Neuronal stem cell (in vitro differentiated cells): ENCODE results near the gene PEA15.

Experiments
- DNase-seq: peaks from one replicate; pipeline ENCODE4 v3.0.0-alpha.2; 2013; ENCODE audit warnings: low spot score
- H2AFZ ChIP-seq: one replicate; pipeline ENCODE4 v1.6.1; 2013; ENCODE audit warnings: mild to moderate bottlenecking, low read length, inconsistent platforms
- H2AK5ac ChIP-seq: 2 replicates; pipeline ENCODE4 v1.6.1; 2013; ENCODE audit warnings: low read depth, mild to moderate bottlenecking, inconsistent platforms, low read length, moderate library complexity, mixed read lengths
- H2BK120ac ChIP-seq: 2 replicates; pipeline ENCODE4 v1.6.1; 2013; ENCODE audit warnings: low read depth, mild to moderate bottlenecking, inconsistent platforms, low read length, moderate library complexity, mixed read lengths
- H2BK12ac ChIP-seq: one replicate; pipeline ENCODE4 v1.6.1; 2013; ENCODE audit warnings: low read length, inconsistent platforms
- H2BK15ac ChIP-seq: 2 replicates; pipeline ENCODE4 v1.6.1; 2013; ENCODE audit warnings: mild to moderate bottlenecking, low read length, inconsistent platforms, mixed read lengths
- H2BK5ac ChIP-seq: one replicate; pipeline ENCODE4 v1.6.1; 2013; ENCODE audit warnings: inconsistent platforms, mild to moderate bottlenecking, low read length, moderate library complexity
- H3K14ac ChIP-seq: one replicate; pipeline ENCODE4 v1.6.1; 2013; ENCODE audit warnings: low read length, inconsistent platforms
- H3K18ac ChIP-seq: 2 replicates; pipeline ENCODE4 v1.6.1; 2013; ENCODE audit warnings: low read length, inconsistent platforms
- H3K23ac ChIP-seq: 2 replicates; pipeline ENCODE4 v1.6.1; 2013; ENCODE audit warnings: low read depth, mild to moderate bottlenecking, mixed read lengths, low read length, inconsistent platforms; ENCODE audit not compliant: poor library complexity
- H3K27ac ChIP-seq: replicated peaks from 3 replicates; pipeline ENCODE4 v1.5.1; 2013; ENCODE audit warnings: low read length, inconsistent platforms
- H3K27me3 ChIP-seq, 3 experiments: 2 replicates each; pipeline ENCODE4 v1.6.1; 2013; ENCODE audit warnings: low read length in 3 of 3, mild to moderate bottlenecking in 2 of 3, inconsistent platforms in 1 of 3, low read depth in 1 of 3, mixed read lengths in 1 of 3, moderate library complexity in 1 of 3; ENCODE audit not compliant: control insufficient read depth in 3 of 3, insufficient read depth in 3 of 3
- H3K36me3 ChIP-seq, 2 donors: replicated peaks in 1 of 2; 2 replicates each; pipeline ENCODE4 v1.6.1; 2013; ENCODE audit warnings: low read length in 2 of 2; ENCODE audit not compliant: control insufficient read depth in 2 of 2, insufficient read depth in 2 of 2
- H3K4ac ChIP-seq: 2 replicates; pipeline ENCODE4 v1.6.1; 2013; ENCODE audit warnings: inconsistent platforms, mild to moderate bottlenecking, low read length, moderate library complexity
- H3K4me1 ChIP-seq, 2 donors: 1 replicate in 1 of 2; 2 replicates in 1 of 2; pipeline ENCODE4 v1.6.1; 2013; ENCODE audit warnings: low read length in 2 of 2, low read depth in 1 of 2; ENCODE audit not compliant: control insufficient read depth in 2 of 2, insufficient read depth in 1 of 2
- H3K4me2 ChIP-seq: one replicate; pipeline ENCODE4 v1.6.1; 2013; ENCODE audit warnings: mild to moderate bottlenecking, low read length, inconsistent platforms; ENCODE audit not compliant: insufficient read depth, poor library complexity, severe bottlenecking
- H3K4me3 ChIP-seq, 2 donors: 2 replicates each; pipeline ENCODE4 v1.5.1; 2013; ENCODE audit warnings: low read length in 2 of 2, mild to moderate bottlenecking in 2 of 2, inconsistent platforms in 1 of 2, moderate library complexity in 1 of 2
- H3K79me1 ChIP-seq: one replicate; pipeline ENCODE4 v1.6.1; 2013; ENCODE audit warnings: low read depth, mild to moderate bottlenecking, inconsistent platforms, low read length, moderate library complexity
- H3K9ac ChIP-seq: one replicate; pipeline ENCODE4 v1.6.1; 2013; ENCODE audit warnings: mild to moderate bottlenecking, low read depth, low read length, inconsistent platforms; ENCODE audit not compliant: poor library complexity
- H3K9me3 ChIP-seq, 2 donors: replicated peaks in 1 of 2; 2 replicates each; pipeline versions ENCODE3 to v1.6.1; 2013; ENCODE audit warnings: low read length in 2 of 2, mild to moderate bottlenecking in 2 of 2, inconsistent platforms in 1 of 2, low read depth in 1 of 2, mixed read lengths in 1 of 2, moderate library complexity in 1 of 2; ENCODE audit not compliant: control insufficient read depth in 2 of 2, insufficient read depth in 1 of 2
- H4K8ac ChIP-seq: one replicate; pipeline ENCODE4 v1.6.1; 2013; ENCODE audit warnings: low read depth, mild to moderate bottlenecking, inconsistent platforms, low read length, moderate library complexity
- H4K91ac ChIP-seq: one replicate; pipeline ENCODE4 v1.6.1; 2013; ENCODE audit warnings: low read length, low read depth, mild to moderate bottlenecking, inconsistent platforms; ENCODE audit not compliant: poor library complexity
- WGBS, 2 donors: extraction: QIAGEN DNeasy Blood & Tissue Kit; methylation state at CpG; one replicate each; pipeline ENCODE4 v1.1.7; 2013; ENCODE audit warnings: missing lambda C conversion rate in 2 of 2, mixed read lengths in 1 of 2; ENCODE audit not compliant: insufficient read length in 2 of 2, insufficient replicate concordance in 1 of 2; ENCODE audit errors: extremely low coverage in 2 of 2; 5-methylcytosine and 5-hydroxymethylcytosine counted together

The PEA15 gene

DNA sequence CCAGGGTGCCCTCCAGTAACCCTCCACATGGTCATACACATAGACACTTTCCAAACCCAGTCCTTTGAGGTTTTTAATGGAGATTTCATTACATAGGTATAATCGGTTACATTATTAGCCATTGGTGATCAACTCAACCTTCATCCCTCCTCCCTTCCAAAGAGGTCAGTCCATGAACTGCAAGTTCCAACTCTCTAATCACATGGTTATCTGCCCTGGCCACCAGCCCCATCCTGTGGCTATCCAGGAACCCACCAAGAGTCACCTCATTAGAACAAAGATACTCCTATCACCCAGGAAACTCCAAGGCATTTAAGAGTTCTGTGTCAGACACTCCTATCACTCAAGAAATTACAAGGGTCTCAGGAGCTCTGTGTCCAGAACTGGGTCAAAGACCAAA lies 41.6 kb upstream of the PEA15 start:
- Histone ChIP-seq H3K36me3 (no peaks in the 10 kb centered on the region), H3K23ac (no peak overlapping the region), H3K4me3 (no peak overlapping the region), H3K27me3 (no peaks in the 10 kb centered on the region), H3K4me2 (no peak overlapping the region), H3K27ac (no peak overlapping the region), H2AK5ac (no peak overlapping the region), H3K79me1 (no peaks in the 10 kb centered on the region), H3K9ac (no peak overlapping the region), H3K4ac (no peak overlapping the region), H2BK120ac (no peak overlapping the region), H2BK5ac (no peak overlapping the region), H3K14ac (no peak overlapping the region), H4K8ac (no peak overlapping the region), H3K9me3 (peaks cover 0 to 7% of the 10 kb centered on the region in 2 donors), H4K91ac (no peak overlapping the region), H2AFZ (no peak overlapping the region), H2BK15ac (no peak overlapping the region), H2BK12ac (no peak overlapping the region), H3K18ac (no peak overlapping the region), H3K4me1 (peaks cover 4% of the 10 kb centered on the region in 2 donors)
- no peak for DNase-seq
- no CpG with 5 or more reads among the region's 1 CpG for WGBS, 2 donors

DNA sequence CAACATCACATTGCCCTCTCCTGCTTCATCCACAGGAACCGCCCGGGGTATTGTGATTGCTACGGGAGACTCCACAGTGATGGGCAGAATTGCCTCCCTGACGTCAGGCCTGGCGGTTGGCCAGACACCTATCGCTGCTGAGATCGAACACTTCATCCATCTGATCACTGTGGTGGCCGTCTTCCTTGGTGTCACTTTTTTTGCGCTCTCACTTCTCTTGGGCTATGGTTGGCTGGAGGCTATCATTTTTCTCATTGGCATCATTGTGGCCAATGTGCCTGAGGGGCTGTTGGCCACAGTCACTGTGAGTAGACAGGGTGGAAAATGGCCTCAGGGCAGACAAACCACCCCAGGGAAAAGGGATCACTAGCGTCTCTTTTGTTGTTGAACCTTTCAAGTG lies 41.1 kb upstream of the PEA15 start:
- Histone ChIP-seq H3K23ac (no peak overlapping the region), H2BK120ac (no peak overlapping the region), H3K18ac (no peak overlapping the region), H3K4ac (no peak overlapping the region), H2BK5ac (no peak overlapping the region), H2AK5ac (no peak overlapping the region), H2AFZ (no peak overlapping the region), H3K27me3 (no peaks in the 10 kb centered on the region), H3K9ac (no peak overlapping the region), H3K9me3 (peaks cover 0 to 7% of the 10 kb centered on the region in 2 donors), H3K27ac (no peak overlapping the region), H2BK15ac (no peak overlapping the region), H4K8ac (no peak overlapping the region), H3K4me3 (no peak overlapping the region), H3K4me1 (peaks cover 7 to 9% of the 10 kb centered on the region in 2 donors), H3K36me3 (no peaks in the 10 kb centered on the region), H3K14ac (no peak overlapping the region), H3K4me2 (no peak overlapping the region), H4K91ac (no peak overlapping the region), H3K79me1 (no peaks in the 10 kb centered on the region), H2BK12ac (no peak overlapping the region)
- no CpG with 5 or more reads among the region's 10 CpGs for WGBS, 2 donors
- no peak for DNase-seq

DNA sequence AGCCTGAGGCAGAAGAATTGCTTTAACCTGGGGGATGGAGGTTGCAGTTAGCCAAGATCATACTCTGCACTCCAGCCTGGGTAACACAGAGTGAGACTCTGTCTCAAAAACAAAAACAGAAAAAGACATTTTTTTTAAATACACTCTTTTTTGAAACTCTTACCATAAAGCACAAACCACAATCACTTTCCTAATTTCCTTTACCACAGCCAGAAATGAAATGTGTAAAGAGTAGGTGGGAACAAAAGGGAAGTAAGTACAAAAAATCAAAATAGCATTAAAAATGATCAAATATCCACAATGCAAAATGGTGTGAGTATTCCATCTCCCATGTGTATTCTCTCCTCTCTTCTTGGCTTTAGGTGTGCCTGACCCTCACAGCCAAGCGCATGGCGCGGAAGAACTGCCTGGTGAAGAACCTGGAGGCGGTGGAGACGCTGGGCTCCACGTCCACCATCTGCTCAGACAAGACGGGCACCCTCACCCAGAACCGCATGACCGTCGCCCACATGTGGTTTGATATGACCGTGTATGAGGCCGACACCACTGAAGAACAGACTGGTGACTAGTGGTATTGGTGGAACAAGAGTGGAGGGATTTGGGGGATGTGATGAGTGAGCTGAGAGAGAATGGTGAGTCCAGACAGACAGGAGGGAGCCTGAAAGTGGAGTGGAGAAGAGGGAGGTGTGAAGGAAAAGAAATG lies 38.9 kb upstream of the PEA15 start:
- no peak overlapping the region for H2BK120ac ChIP-seq
- H3K4ac ChIP-seq: no peak overlapping the region
- H3K27ac ChIP-seq: no peak overlapping the region
- H4K91ac ChIP-seq: no peak overlapping the region
- no peak overlapping the region for H2BK15ac ChIP-seq
- no peak overlapping the region for H3K14ac ChIP-seq
- peaks cover 11 to 23% of the 10 kb centered on the region in 2 donors for H3K4me1 ChIP-seq
- DNase-seq: no peak
- WGBS, 2 donors: no CpG with 5 or more reads among the region's 12 CpGs
- H3K9ac ChIP-seq: no peak overlapping the region
- no peak overlapping the region for H2AFZ ChIP-seq
- no peaks in the 10 kb centered on the region for H3K27me3 ChIP-seq
- H3K9me3 ChIP-seq: peaks cover 0 to 7% of the 10 kb centered on the region in 2 donors
- no peaks in the 10 kb centered on the region for H3K79me1 ChIP-seq
- H3K4me3 ChIP-seq: no peak overlapping the region
- H2AK5ac ChIP-seq: no peak overlapping the region
- H2BK12ac ChIP-seq: no peak overlapping the region
- no peak overlapping the region for H3K18ac ChIP-seq
- no peak overlapping the region for H4K8ac ChIP-seq
- H2BK5ac ChIP-seq: no peak overlapping the region
- no peak overlapping the region for H3K4me2 ChIP-seq
- no peak overlapping the region for H3K23ac ChIP-seq
- H3K36me3 ChIP-seq: no peaks in the 10 kb centered on the region

DNA sequence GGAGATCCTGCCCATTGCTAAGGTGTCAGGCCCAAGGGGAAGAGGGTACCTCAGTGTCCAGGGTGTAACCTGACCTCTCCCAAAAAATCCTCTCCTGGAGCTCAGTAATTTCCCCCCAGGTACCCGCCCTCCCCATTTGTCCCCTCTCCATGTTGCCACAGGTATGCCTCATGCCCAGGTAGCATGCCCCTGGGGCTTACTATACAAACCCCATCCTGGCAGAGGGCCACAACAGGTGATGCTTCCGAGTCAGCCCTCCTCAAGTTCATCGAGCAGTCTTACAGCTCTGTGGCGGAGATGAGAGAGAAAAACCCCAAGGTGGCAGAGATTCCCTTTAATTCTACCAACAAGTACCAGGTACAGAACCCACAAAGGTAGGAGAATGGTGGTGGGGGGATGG lies 38.1 kb upstream of the PEA15 start:
- H2AK5ac ChIP-seq: no peak overlapping the region
- no peak overlapping the region for H2BK120ac ChIP-seq
- H3K79me1 ChIP-seq: no peaks in the 10 kb centered on the region
- no peak overlapping the region for H4K8ac ChIP-seq
- no peaks in the 10 kb centered on the region for H3K27me3 ChIP-seq
- H2BK12ac ChIP-seq: no peak overlapping the region
- no peak overlapping the region for H3K4ac ChIP-seq
- H2BK15ac ChIP-seq: no peak overlapping the region
- no peak overlapping the region for H3K18ac ChIP-seq
- H3K23ac ChIP-seq: no peak overlapping the region
- no peak overlapping the region for H4K91ac ChIP-seq
- no peak overlapping the region for H3K4me2 ChIP-seq
- H2BK5ac ChIP-seq: no peak overlapping the region
- H2AFZ ChIP-seq: no peak overlapping the region
- H3K9ac ChIP-seq: no peak overlapping the region
- no peak overlapping the region for H3K27ac ChIP-seq
- no peaks in the 10 kb centered on the region for H3K36me3 ChIP-seq
- WGBS, 2 donors: no CpG with 5 or more reads among the region's 4 CpGs
- H3K4me1 ChIP-seq: peaks cover 13 to 31% of the 10 kb centered on the region in 2 donors
- peaks cover 0 to 7% of the 10 kb centered on the region in 2 donors for H3K9me3 ChIP-seq
- H3K4me3 ChIP-seq: no peak overlapping the region
- no peak overlapping the region for H3K14ac ChIP-seq
- no peak for DNase-seq
